MCF 10A (cell line): ENCODE measurements around the gene DTX1. TPM values are rescaled to one million over a fixed set of nuclear protein-coding genes. Genes with fewer than 3 reads are reported as not detected.

Experiments used
- BruUV-seq: library from RNA; stranded (reverse); fragments of 400-500 nt; replicated peaks from 2 replicates; lab custom pipeline; 2021; lab: Mats Ljungman, UMichigan
- CTCF ChIA-PET: fragments of 300-600 bp; sonication (Branson Sonifier 250); formaldehyde crosslinking; extraction: SDS; loops from one replicate; lab custom pipeline; 2021; ENCODE audit warnings: antibody characterized with exemption, inconsistent platforms; lab: Yijun Ruan, JAX
- POLR2A ChIA-PET: fragments of 300-600, 350-650 bp; sonication (Branson Sonifier 250); formaldehyde crosslinking; extraction: SDS; loops from one replicate; lab custom pipeline; 2020; ENCODE audit warnings: antibody characterized with exemption, inconsistent platforms; lab: Yijun Ruan, JAX
- DNase-seq: peaks from one replicate; pipeline ENCODE4 v3.0.0-alpha.2; 2018; ENCODE audit not compliant: unreplicated experiment
- H3K27ac Mint-ChIP-seq: one replicate; pipeline ENCODE4 v1.8.0; 2022; ENCODE audit warnings: mild to moderate bottlenecking, low read depth, mixed read lengths; ENCODE audit not compliant: unreplicated experiment
- H3K27me3 Mint-ChIP-seq: one replicate; pipeline ENCODE4 v1.8.0; 2022; ENCODE audit warnings: mixed read lengths; ENCODE audit not compliant: insufficient read depth, unreplicated experiment
- H3K36me3 Mint-ChIP-seq: one replicate; pipeline ENCODE4 v1.8.0; 2022; ENCODE audit warnings: mild to moderate bottlenecking, moderate library complexity, mixed read lengths; ENCODE audit not compliant: insufficient read depth, unreplicated experiment
- H3K4me1 Mint-ChIP-seq: one replicate; pipeline ENCODE4 v1.8.0; 2022; ENCODE audit warnings: mixed read lengths; ENCODE audit not compliant: insufficient read depth, unreplicated experiment
- H3K4me3 Mint-ChIP-seq: one replicate; pipeline ENCODE4 v1.8.0; 2022; ENCODE audit warnings: mild to moderate bottlenecking, moderate library complexity, mixed read lengths; ENCODE audit not compliant: unreplicated experiment
- H3K9me3 Mint-ChIP-seq: one replicate; pipeline ENCODE4 v1.8.0; 2022; ENCODE audit warnings: mixed read lengths; ENCODE audit not compliant: unreplicated experiment
- CTCF ChIP-seq: fragments of 200-600 bp; IDR thresholded peaks from one replicate; pipeline ENCODE4 v1.8.0; 2022; ENCODE audit warnings: antibody characterized with exemption, mild to moderate bottlenecking; ENCODE audit not compliant: unreplicated experiment
- intact Hi-C: fragments of 100-400 bp; cut with micrococcal nuclease; formaldehyde crosslinking; loops from 2 replicates; pipeline ENCODE4 v1.14.1; 2022
- total RNA-seq: library from RNA; stranded (reverse); gene quantifications from 2 replicates; pipeline ENCODE4 v1.2.3, GENCODE V29; 2022

Gene DTX1
- total RNA-seq, 1 experiment from 2014 or later: not detected

- Mint-ChIP-seq H3K27ac (no peak overlapping the region), H3K36me3 (no peaks in the 10 kb centered on the region), H3K4me1 (peaks cover 7% of the 10 kb centered on the region), H3K4me3 (no peak overlapping the region), H3K9me3 (no peaks in the 10 kb centered on the region), H3K27me3 (no peaks in the 10 kb centered on the region)
- no peak for TF ChIP-seq CTCF
- CTCF ChIA-PET: no interaction called here
- POLR2A ChIA-PET: no interaction called here
- DNase-seq: no peak
- intact Hi-C loops: no loop called here
- BruUV-seq: no TSS peak
These were observed 72.5 kb downstream of the DTX1 start for GRCh38 chr12:113128802-113129663.

GRCh38 chr12:113129664-113130456 is 73.3 kb downstream of the DTX1 start:
- Mint-ChIP-seq H3K4me3 (no peak overlapping the region), H3K4me1 (peaks cover 7% of the 10 kb centered on the region), H3K9me3 (no peaks in the 10 kb centered on the region), H3K27ac (no peak overlapping the region), H3K27me3 (no peaks in the 10 kb centered on the region), H3K36me3 (no peaks in the 10 kb centered on the region)
- CTCF ChIA-PET: interaction anchor here (0.6 to 1.0 kb wide), 2 partner anchors 11 to 23 kb away, joined by 3 to 4 read pairs; no protein-coding TSS in a partner anchor
- POLR2A ChIA-PET: interaction anchor here (0.6 kb wide), 1 partner anchor 873 kb away, joined by 3 read pairs; no protein-coding TSS in a partner anchor
- no peak for TF ChIP-seq CTCF
- intact Hi-C loops: no loop called here
- no peak for DNase-seq
- BruUV-seq: no TSS peak

GRCh38 chr12:113130457-113131135 is 74.1 kb downstream of the DTX1 start:
- intact Hi-C loops: no loop called here
- ChIA-PET POLR2A (no interaction called here), CTCF (interaction anchor here (1.0 to 1.2 kb wide), 2 partner anchors 20 to 22 kb away, joined by 4 to 5 read pairs; no protein-coding TSS in a partner anchor)
- no peaks in the 10 kb centered on the region for H3K27me3 Mint-ChIP-seq
- no peak overlapping the region for H3K4me3 Mint-ChIP-seq
- no peaks in the 10 kb centered on the region for H3K36me3 Mint-ChIP-seq
- peaks cover 7% of the 10 kb centered on the region for H3K4me1 Mint-ChIP-seq
- TF ChIP-seq CTCF: no peak
- H3K27ac Mint-ChIP-seq: no peak overlapping the region
- BruUV-seq: no TSS peak
- peak; percentile 39 for DNase-seq
- H3K9me3 Mint-ChIP-seq: no peaks in the 10 kb centered on the region
